T-helper 9 cell (primary cell): ENCODE results near the gene PCSK5.

Experiments used
- DNase-seq: peaks from one replicate; pipeline ENCODE4 v3.0.0-alpha.2; 2020

Gene PCSK5

GRCh38 chr9:76370396-76371023, 480.0 kb downstream of the PCSK5 start:
- DNase-seq: no peak

- no peak for DNase-seq
These were observed 481.4 kb downstream of the PCSK5 start for GRCh38 chr9:76371901-76372300.

- no peak for DNase-seq
These were observed 481.9 kb downstream of the PCSK5 start for GRCh38 chr9:76372336-76372735.

DNA sequence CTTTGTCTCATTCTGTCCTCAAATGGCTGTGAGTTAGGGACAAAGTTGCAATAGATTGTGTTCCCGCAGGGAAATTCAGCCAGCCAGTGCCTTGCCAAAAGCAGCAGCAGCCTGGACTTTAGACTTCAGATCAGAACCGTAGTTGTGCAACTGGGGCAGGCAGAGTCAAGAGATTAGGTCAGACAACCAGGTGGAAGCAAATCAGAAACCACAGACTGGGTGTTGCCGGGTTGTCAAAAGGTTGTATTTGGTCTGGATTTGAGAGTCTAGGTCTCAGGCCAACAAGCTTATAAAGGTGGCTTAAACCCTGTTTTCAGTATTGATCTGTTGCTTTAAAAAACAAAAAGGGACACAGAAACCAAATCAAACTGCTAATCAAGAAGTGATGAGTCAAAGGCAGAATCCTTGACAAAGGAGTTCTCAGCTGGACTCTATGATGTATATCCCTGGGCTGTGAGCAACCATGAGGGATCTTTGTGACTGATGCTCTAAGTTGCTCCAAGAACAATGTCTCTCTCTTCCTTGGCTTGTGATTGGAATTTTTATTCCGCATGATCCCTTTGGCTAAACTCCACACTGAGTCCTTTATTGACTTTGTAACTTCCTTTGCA, 482.8 kb downstream of the PCSK5 start:
- no peak for DNase-seq

GRCh38 chr9:76373784-76374474, 483.5 kb downstream of the PCSK5 start:
- no peak for DNase-seq

DNA sequence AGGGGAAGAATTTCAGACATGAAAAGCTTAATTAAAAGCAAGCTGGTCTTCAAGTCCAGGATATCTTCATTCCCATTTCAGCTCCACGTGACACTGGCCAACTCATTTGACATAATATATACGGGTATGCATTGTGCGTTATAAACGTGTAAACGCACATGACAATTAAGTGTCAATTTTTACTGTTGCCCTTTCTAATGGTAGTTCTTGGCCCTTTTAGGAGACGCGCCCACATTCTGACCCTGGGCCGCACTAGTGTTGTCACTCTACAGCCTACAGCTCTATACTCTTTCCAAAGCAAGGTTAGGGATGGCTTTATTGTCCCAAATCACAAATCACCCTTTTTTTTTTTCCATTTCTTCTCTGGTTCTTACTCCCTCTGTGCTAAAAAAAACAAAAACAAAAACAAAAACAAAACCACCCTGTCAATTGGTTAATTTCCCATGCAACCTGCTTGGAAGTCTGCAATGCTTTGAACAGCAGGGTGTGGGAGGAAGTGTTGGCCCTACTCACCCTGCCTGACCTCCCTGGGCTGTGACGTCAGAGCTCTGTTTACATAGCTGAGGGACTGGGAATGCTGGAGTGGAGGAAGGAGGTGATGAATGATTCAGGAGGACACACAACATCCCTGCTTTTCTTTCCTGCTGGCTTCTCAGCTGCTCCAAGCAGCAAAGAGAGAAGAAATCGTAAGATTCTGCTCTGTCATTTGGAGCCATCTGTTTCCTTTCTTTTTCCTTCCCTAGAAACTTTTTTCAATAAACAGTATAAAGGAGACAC, 484.5 kb downstream of the PCSK5 start:
- no peak for DNase-seq

GRCh38 chr9:76377791-76378190, 487.3 kb downstream of the PCSK5 start:
- DNase-seq: no peak

DNA sequence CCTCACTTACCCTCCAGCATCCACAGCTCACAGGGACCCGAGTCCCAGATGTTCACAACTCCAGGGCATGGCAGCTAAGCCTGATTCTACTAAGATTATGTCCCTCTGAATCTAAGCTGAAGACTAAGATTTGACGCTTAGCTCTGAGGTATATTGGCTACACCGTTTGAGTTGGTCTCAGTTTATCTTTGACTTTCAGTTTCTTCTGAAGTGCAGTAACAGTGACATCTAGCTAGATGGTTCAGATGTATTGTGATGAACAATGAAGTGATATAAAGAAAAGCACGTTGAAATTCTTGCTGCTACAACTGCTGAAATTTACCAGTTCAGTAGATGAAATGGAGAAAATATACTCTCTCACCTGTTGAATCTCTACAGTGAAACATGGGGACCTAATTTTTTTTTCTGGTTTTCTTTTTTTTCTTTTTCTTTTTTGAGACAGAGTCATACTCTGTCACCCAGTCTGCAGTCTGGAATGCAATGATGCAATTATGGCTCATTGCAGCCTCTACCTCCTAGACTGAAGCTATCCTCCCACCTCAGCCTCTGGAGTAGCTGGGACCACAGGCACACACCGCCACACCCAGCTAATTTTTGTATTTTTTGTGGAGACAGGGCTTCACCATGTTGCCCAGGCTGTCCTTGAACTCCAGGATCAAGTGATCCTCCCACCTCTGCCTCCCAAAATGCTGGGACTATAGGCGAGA, 488.0 kb downstream of the PCSK5 start:
- DNase-seq: no peak

DNA sequence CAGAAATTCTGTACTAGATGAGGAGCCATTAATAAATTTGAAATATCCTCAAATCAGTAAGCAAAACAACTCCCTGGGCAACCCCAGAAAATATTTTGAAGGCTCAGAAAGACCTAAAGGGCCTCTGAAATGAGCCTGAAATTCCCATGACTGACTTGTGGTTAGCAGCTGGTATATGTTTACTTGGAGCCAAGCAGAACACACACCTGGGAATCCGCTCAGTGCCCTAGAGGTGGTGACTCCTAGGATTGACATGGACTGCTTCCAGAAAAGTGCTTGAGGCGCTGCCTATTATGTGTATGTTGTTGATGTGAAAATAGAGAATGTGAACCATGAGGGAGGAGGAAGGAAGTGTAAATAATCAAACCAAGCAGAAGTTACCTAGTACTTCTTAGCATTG, 489.0 kb downstream of the PCSK5 start:
- DNase-seq: no peak

DNA sequence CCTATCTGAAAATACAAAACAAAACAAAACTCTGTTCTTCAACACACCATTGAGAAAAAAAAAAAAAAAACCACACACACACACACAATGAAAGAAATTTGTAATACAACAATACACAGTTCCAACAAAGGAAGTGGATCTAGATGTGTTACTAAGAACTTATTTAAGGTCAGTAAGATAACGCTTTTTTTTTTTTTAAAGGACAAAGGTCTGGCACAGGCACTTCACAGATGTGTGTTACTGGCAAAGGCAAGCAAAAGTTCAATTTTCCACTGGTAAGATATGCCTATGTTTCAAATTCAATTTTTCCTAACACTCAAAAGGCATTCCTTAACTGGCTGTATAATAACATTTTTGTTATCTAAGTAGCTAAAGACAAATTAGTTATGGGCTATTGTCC, 500.2 kb downstream of the PCSK5 start:
- no peak for DNase-seq

DNA sequence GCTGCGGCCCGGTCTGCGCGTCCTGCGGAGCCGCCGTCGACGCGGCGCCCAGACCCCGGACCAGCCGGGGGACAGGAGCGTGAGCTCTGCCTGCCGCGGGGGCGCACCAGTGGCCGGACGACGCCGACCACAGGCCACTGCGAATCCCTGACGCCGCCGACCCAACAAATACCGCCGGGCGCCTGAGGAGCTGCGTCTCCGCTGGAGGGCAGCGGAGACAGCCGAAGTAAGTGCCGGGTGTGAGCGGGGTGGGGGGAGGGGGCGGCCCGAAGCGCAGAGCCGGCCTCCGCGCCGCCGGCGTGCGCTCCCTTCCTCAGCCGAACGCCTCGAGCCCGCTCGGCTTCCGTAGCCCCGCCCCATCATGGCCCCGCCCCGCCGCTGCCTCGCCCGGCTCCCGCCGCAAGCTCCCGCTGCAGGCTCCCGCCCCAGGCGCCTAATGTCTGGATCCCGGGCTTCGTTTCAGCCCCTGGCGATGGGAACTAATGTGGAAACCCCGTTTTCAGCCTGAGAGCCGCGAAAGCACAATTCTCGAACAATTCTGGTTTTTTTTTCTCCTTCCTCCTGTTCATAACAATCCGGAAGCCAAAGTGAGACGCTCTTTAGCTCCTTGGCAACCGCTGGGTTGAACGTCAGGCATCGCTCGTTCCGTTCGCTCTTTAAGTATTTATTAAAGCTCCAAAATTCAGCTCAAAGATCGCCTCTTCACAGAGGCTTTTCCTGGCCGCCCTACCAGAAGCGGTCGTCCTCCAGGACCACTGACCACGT, 503.9 kb downstream of the PCSK5 start, which contains the start of gene RFK:
Gene RFK (minus strand): TSS at position 232 of the 765 bp plus-strand sequence. CDS start 255 bp downstream, outside the sequence.
- DNase-seq: peak; percentile 90

DNA sequence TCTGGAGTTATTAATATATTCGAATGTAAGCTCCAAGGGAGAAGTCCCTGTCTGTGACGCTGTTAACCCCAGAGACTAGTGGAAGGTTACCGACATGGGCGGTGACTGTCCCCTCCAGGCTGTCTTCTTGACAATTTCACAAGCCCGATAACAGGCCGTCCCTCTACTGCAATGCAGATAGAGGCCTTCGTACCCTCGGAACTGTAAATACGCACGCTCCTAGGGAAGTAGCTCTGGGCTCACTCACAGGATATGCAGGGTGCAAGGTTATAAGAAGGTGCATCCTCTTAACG, 504.4 kb downstream of the PCSK5 start:
- peak; percentile 35 for DNase-seq

DNA sequence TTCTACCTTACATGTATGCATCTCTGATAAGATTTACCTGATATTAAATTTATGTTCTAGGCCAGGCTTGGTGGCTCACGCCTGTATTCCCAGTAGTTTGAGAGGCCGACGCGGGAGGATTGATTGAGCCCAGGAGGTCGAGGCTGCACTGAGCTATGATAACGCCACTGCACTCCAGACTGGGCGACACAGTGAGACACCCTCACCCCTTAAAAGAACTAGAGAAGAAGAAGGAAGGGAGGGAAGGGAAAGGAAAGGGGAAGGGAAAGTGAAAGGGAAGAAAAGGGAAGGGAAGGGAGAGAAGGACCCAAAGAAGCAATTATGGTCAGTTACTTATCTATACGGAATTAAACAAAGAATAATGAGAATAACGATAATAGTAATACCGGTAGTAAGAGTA, 504.9 kb downstream of the PCSK5 start:
- DNase-seq: no peak

DNA sequence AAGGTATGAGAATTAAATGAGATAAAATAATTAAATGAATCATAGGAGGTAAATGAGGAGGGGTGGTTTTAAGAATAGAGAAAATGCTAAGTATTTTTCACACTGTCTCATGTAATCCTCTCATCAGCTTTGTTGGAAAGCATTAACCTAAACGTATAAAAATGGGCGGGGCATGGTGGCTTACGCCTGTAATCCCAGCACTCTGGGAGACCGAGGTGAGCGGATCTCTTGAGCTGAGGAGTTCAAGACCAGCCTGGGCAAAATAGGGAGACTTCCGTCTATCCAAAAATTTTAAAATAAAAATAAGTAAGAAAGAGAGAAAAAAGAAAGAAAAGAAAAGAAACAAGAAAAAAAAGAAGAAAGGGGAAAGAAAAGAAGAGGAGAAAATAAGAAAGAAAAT, 505.7 kb downstream of the PCSK5 start:
- no peak for DNase-seq

DNA sequence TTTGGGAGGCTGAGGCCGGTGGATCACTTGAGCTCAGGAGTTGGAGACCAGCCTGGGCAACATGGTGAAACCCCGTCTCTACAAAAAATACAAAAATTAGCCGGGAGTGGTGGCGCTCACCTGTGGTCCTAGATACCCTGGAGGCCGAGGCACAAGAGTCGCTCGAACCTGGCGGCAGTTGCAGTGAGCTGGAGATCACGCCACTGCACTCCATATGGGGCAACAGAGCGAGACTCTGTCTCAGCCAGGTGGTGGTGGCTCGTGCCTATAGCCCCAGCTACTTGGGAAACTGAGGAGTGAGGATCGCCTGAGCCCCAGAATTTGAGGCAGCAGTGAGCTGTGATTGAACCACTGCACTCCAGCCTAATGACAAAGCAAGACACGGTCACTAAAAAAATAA, 506.1 kb downstream of the PCSK5 start:
- DNase-seq: no peak

GRCh38 chr9:76399856-76400255, 509.4 kb downstream of the PCSK5 start:
- DNase-seq: no peak

DNA sequence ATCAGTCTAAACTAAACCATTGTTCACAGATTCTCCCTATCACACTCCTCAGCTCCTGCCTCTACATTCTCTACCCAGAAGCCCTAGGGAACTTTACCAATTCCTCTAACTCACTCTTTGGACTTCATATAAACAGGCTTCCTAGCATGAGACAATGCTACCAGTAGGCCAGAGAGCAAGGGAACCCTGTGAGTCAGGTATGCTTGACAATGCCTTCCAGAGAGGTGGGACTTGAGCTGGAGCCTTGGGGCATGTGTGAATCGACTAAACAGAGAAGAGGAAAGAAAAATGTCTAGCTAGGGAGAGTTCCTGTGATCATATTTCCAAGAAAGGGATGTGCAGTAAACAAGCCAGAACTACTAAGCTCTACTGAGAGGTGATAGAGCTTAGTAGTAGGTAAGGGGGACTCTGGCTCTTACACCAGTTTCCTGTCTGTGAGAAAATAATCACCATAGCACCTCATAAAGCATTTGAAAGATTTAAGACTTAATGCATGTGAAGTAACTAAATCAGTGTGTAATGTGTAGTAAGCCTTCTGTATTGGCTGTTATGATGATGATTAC, 510.1 kb downstream of the PCSK5 start:
- DNase-seq: no peak

- no peak for DNase-seq
These were observed 510.7 kb downstream of the PCSK5 start for GRCh38 chr9:76401176-76401575.

GRCh38 chr9:76401580-76402354, 511.3 kb downstream of the PCSK5 start:
- DNase-seq: no peak

DNA sequence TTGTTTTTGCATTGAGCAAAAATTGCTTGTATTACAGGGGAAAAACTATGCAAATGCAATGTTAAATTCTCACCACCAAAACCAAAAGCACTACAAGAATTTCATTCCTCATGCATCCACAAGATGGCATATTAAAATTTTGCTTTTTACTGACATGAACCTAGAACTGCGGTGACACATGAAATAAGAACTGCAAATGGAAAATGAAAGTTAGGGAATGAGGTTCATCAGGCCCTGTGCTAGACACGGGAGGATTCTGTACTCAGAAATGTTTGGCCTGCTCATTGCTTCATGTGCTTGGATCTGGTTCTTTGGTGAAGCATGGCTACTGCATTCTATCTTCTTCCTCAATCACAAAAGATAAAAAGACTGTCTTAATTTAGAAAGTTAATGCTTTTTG, 512.9 kb downstream of the PCSK5 start:
- DNase-seq: no peak

GRCh38 chr9:76404401-76404800, 513.9 kb downstream of the PCSK5 start:
- no peak for DNase-seq
